Activated T-cell treated with anti-CD3 and anti-CD28 coated beads for 48 hours (primary cell): ENCODE data around the gene NUCB1.
"Not testable (repeated sequence)": the region's sequence is repeated elsewhere in the genome, so short reads cannot be mapped to it uniquely, and the experiment has no call there.

Experiments used
- DNase-seq: peaks from one replicate; pipeline ENCODE4 v3.0.0-alpha.2; 2020; ENCODE audit warnings: low read depth

Gene NUCB1

DNA sequence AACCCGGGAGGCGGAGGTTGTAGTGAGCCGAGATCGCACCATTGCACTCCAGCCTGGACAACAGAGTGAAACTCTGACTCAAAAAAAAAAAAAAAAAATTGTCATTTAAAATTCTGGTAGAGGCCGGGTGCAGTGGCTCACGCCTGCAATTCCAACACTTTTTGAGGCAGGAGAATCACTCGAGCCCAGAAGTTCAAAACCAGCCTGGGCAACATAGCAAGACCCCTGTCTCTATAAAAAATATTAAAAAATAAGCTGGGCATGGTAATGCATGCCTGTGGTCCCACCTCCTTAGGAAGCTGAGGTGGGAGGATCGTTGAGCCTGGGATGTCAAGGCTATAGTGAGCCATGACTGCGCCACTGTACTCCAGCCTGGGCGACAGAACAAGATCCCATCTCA lies 6.2 kb downstream of the NUCB1 start:
- no peak for DNase-seq

DNA sequence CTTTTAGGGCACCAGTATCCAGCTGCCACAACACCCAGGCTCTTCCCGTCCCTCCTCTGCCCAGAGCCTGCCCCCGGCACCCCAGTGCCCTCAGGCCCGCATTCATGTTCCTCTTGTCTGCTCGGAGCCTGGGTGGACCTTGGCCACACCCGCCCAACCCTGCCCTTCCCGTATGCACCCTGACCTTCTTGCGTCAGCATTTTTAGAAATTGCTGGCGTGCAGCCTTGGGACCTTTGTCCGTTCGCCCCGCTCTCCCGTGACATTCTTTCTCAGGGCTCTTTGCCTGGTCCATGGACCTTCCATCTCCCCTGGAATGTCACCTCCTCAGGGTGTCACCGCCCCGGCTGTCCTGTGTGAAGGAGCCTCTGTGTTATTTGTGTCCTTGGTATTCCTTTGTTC lies 7.6 kb downstream of the NUCB1 start:
- DNase-seq: no peak

DNA sequence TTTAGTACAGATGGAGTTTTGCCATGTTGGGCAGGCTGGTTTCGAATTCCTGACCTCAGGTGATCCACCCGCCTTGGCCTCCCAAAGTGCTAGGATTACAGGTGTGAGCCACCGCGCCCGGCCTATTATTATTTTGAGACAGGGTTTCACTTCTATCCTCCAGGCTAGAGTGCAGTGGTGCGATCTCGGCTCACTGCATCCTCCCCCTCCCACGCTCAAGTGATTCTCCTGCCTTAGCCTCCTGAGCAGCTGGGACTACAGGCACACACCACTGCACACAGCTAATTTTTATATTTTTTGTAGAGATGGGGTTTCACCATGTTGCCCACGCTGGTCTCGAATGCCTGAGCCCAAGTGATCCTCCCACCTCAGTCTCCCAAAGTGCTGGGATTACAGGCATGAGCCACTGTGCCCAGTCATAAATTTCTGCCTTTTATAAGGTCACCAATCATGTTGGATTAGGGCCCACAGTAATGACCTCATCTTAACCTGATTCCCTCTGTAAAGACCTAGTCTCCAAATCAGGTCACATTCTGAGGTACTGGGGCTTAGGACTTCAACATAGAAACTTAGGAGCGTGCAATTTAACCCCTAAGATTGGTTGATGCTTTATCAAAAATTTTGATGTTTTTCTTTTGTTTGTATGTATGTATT lies 9.4 kb downstream of the NUCB1 start:
- DNase-seq: not testable (repeated sequence)

DNA sequence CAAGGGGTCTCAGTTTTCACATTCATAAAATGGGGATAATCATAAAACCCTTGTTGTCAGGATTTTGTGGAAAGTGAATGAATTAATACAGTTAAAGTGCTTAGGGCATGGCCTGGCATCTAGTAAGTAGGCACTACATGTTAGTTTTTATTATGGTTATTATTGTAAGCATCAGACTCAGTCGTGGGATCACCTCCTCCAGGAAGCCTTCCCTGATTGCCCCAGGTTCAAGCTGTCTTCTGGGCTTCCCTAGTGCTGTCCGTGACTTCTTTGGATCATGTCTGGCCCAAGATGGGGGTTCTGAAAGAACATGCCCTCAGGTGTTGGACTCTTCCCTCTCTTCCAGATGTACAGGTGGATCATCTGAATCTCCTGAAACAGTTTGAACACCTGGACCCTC lies 10.7 kb downstream of the NUCB1 start:
- DNase-seq: no peak

DNA sequence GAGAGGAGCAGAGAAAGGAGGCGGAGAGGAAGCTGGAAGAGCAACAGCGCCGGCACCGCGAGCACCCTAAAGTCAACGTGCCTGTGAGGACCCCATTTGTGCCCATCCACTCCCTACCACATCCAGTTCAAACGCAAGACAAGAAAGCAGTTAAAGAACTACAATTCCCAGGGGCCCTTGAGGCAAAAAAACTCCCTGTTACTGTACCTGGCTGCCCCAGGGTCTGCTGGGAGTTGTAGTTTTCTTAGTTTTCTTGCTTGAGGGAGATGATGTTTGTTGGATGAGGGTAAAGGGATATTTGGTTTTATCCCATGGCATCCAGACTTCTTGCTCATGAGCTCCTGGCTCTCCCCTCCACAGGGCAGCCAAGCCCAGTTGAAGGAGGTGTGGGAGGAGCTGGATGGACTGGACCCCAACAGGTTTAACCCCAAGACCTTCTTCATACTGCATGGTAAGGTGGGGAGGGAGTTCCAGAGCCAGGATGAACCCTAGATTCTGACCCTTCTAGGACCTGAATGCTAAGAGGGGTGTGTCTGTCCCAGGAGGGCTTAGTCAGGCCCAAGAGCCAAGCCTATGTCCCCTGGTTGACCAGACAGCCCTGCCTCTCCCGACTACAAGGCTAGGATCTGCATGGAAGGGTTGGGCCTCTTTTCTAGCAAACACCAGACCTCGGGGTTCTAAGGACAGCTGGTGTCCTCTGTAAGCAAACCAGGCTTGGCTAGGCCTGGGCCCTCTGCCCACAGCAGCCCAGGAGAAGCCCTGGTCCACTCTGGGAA lies 13.2 kb downstream of the NUCB1 start:
- DNase-seq: no peak

DNA sequence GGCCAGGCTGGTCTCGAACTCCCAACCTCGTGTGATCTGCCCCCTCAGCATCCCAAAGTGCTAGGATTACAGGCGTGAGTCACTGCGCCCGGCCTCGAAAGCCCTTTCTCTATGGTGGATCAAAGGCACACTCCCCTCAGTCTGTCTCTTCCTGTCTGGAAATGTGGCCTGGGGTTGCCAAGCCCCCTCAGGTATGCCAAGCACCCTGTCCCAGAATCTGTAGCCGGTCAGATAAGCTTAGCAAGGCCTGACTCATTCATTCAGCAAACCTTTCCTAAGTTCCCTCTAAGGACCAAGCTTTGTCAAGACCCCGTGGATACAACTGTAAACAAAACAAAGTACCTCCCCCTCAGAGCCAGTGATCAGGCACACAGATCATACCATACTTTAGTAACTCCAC lies 14.1 kb downstream of the NUCB1 start:
- no peak for DNase-seq

DNA sequence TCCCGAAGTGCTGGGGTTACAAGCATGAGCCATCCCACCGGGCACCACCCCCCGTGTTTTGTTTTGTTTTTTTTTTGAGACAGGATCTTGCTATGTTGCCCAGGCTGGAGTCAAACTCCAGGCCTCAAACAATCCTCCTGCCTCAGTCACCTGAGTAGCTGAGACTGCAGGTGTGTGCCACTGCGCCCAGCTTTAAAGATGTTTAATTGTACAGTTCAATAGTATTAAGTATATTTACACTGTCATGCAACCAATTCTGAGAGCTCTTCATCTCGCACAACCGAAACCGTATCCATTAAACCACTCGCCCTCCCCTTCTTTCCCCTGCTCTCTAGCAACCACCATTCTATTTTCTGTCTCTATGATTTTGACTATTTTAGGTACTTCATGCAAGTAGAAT lies 15.6 kb downstream of the NUCB1 start:
- DNase-seq: no peak

DNA sequence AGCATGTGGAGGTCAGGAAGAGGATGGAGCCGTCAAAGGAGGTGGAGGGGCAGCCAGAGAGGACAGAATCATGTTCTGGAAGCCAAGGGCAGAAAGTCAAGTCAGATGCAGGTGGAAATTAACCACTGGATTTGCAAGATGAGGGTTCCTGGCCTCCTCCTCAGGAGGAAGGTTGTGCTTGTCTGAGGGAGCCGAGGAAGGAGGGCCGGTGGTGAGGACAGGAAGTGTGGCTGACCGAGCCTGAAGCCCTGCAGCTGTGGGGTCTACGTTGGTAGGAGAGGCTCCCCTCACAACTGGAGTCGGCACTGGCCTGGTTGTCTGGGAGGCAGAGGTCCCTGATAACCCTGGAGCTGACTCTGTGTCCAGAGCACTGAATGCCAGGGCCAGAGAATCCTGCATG lies 18.0 kb downstream of the NUCB1 start:
- DNase-seq: no peak

DNA sequence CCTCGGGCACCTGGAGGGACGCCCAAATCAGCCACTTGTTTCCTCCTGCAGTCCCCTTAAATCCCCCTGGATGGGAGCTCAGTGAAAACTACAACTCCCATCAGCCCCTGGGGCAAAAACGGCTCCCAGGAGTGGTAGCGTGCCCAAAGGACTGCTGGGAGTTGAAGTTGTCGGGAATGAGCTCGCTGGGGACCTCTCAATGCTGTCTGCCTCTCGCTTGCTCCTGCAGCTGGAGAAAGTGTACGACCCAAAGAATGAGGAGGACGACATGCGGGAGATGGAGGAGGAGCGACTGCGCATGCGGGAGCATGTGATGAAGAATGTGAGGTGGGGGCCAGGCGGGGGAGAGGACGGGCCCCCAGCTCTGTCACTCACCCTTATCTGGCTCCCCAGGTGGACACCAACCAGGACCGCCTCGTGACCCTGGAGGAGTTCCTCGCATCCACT lies 18.7 kb downstream of the NUCB1 start:
- no peak for DNase-seq

DNA sequence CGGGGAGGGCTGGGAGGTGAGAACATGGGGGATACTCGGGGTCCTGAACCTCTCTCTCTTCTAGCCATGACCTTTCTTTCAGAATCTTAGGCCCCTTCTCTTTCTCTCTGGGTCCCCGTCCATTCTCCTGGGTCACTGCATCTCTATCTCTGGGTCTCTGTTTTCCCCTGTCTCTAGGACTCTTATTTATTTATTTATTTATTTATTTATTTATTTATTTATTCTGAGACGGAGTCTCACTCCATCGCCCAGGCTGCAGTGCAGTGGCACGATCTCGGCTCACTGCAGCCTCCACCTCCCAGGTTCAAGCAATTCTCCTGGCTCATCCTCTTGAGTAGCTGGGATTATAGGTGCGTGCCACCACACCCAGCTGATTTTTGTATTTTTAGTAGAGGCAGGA lies 19.2 kb downstream of the NUCB1 start:
- DNase-seq: not testable (repeated sequence)

DNA sequence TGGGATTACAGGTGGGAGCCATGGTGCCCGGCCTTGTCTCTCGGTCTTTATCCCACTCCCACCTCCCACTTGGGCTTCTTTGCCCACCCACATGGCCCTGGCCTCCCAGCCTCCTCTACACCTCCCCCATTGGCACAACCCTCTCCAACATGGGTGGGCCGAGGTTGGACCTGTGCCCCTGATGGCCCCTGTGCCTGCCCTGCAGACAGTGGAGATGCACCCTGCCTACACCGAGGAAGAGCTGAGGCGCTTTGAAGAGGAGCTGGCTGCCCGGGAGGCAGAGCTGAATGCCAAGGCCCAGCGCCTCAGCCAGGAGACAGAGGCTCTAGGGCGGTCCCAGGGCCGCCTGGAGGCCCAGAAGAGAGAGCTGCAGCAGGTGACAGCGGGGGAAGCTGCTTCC lies 20.8 kb downstream of the NUCB1 start:
- DNase-seq: no peak

DNA sequence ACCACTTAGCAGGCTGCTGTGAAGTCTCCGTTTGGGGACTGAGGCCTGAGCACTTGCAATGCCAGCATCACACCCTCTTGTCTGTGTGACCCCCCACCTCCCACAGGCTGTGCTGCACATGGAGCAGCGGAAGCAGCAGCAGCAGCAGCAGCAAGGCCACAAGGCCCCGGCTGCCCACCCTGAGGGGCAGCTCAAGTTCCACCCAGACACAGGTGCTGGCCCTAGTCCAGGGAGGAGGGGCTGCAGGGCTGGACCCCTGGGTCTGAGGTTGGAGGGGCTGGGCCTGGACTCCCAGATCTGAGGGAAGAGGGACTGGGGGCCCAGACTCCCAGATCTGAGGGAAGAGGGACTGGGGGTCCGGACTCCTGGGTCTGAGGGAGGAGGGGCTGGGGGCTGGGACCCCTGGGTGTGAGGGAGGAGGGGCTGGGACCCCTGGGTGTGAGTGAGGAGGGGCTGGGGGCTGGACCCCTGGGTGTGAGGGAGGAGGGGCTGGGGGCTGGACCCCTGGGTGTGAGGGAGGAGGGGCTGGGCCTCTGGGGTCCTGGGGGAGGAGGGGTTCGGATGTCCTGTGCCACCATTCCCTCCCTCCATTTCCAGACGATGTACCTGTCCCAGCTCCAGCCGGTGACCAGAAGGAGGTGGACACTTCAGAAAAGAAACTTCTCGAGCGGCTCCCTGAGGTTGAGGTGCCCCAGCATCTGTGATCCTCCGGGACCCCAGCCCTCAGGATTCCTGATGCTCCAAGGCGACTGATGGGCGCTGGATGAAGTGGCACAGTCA lies 21.8 kb downstream of the NUCB1 start:
- DNase-seq: no peak

DNA sequence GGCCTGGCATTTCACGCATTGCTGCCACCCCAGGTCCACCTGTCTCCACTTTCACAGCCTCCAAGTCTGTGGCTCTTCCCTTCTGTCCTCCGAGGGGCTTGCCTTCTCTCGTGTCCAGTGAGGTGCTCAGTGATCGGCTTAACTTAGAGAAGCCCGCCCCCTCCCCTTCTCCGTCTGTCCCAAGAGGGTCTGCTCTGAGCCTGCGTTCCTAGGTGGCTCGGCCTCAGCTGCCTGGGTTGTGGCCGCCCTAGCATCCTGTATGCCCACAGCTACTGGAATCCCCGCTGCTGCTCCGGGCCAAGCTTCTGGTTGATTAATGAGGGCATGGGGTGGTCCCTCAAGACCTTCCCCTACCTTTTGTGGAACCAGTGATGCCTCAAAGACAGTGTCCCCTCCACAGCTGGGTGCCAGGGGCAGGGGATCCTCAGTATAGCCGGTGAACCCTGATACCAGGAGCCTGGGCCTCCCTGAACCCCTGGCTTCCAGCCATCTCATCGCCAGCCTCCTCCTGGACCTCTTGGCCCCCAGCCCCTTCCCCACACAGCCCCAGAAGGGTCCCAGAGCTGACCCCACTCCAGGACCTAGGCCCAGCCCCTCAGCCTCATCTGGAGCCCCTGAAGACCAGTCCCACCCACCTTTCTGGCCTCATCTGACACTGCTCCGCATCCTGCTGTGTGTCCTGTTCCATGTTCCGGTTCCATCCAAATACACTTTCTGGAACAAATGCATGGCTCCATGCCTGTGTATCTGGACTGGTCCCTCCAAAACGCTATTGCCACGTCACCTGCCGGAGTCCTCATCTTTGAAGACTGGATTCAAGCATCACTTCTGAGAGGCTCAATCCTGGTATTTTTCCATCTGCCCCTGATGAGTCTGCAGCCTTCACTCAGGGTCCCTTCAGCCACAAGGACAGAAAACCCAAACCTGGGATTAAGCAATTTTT lies 22.7 kb downstream of the NUCB1 start:
- no peak for DNase-seq

DNA sequence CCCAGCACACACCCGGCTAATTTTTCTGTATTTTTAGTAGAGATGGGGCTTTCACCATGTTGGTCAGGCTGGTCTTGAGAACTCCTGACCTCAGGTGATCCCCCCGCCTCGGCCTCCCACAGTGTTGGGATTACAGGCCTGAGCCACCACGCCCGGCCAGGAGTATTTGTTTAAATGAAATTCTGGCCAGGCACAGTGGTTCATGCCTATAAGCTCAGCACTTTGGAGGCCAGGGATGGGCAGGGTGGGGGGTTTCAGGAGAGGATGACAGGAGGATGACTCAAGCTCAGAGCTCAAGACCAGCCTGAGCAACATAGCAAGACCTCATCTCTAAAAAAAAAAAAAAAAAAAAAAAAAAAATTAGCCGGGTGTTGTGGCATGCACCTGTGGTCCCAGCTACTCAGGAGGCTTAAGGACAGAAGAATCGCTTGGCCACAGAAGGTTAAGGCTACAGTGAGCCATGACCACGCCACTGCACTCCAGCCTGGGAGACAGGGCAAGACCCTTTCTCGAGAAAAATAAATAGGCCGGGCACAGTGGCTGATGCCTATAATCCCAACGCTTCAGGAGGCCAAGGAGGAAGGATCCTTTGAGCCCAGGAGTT lies 25.2 kb downstream of the NUCB1 start:
- no peak for DNase-seq

DNA sequence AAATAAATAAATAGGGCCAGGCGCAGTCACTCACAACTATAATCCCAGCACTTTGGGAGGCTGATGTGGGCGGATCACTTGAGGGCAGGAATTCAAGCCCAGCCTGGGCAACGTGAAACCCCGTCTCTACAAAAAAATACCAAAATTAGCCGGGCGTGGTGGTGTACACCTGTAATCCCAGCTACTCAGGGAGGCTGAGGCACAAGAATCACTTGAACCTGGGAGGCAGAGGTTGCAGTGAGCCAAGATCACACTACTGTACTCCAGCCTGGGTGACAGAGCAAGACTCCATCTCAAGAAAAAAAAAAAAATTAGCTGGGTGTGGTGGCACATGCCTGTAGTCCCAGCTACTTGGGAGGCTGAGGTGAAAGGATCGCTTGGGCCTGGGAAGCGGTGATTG lies 25.8 kb downstream of the NUCB1 start:
- DNase-seq: not testable (repeated sequence)

DNA sequence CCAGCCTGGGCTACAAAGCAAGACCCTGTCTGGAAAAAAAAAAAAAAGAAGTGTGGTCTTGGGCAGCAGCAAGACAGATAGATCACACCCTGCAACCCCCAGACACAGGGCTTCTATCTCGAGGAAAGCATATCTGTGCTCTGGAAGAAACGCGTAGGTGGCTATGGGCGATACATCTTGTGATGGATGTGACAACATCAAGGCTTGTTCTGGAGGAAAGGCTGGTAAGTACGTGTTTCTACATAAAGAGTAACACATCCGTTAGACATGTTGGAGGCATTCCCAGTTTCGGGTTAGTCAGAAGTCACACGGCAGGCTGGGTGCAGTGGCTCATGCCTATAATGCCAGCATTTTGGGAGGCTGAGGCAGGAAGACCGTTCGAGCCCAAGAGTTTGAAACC lies 26.8 kb downstream of the NUCB1 start:
- DNase-seq: peak; percentile 7

DNA sequence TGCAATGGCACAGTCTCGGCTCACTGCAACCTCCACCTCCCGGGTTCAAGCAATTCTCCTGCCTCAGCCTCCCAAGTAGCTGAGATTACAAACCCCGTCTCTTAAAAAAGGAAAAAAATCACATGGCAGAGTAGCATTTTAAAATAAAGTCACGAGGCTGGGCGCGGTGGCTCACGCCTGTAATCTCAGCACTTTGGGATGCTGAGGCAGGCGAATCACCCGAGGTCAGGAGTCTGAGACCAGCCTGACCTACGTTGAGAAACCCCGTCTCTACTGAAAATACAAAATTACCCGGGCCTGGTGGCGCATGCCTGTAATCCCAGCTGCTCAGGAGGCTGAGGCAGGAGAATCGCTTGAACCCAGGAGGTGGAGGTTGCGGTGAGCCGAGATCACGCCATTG lies 27.6 kb downstream of the NUCB1 start:
- not testable (repeated sequence) for DNase-seq

DNA sequence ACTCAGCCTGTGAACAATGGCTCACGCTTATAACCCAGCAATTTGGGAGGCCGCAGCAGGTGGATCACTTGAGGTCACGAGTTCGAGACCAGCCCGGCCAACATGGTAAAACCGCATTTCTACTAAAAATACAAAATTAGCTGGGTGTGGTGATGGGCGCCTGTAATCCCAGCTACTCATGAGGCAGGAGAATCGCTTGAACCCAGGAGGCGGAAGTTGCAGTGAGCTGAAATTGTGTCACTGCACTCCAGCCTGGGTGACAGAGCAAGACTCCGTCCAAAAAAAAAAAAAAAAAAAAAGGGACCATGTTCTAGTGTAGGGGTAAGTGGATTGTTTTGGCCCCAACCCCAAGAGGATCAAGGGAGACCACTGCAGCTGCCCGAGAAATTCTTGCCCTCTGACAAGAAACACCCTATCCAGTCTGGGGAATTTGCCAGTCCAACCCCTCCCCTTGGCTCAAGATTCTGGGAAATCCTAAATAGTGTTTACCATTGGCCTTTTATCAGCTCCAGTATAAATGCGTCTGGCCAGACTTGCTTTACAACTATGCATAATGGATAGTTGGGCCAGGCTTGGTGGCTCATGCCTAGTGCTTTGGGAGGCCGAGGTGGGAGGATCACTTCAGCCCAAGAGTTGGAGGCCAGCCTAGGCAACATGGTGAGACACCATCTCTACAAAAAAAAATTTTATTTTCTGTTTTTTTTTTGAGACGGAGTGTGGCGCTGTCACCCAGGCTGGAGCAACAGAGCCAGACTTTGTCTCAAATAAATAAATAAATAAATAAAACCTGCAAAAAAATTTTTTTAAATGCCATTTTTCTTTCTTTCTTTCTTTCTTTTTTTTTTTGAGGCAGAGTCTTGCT lies 28.3 kb downstream of the NUCB1 start:
- DNase-seq: no peak

DNA sequence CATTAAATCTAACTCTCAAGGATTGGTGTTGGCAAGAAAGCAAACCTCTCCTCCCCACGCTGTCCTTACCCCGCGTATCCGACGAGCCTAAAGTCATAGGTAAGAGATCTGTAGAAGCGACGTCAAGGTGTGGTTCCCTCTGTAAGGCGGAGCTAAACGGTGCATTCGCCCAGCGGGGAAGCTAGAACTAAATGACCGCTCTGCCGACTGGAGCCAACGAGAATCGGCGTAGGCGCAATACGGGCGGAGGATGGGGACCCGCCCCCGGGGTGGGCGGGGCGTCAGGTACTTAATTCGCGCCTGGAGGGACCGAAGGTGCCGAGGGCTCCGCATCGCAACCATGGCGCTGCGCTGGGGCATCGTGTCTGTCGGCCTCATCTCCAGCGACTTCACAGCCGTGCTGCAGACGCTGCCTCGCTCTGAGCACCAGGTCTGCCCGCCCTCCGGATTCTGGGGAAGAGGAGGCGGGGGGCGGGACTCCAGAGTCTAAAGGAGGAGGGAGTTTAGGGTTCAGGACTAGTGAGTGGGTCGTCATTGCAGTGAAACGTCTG lies 33.3 kb downstream of the NUCB1 start, which contains the start of gene DHDH:
TSS of gene DHDH (plus strand) at position 318 of the 551 bp plus-strand sequence. CDS start at position 341, 23 bp downstream.
- DNase-seq: peak; percentile 67

DNA sequence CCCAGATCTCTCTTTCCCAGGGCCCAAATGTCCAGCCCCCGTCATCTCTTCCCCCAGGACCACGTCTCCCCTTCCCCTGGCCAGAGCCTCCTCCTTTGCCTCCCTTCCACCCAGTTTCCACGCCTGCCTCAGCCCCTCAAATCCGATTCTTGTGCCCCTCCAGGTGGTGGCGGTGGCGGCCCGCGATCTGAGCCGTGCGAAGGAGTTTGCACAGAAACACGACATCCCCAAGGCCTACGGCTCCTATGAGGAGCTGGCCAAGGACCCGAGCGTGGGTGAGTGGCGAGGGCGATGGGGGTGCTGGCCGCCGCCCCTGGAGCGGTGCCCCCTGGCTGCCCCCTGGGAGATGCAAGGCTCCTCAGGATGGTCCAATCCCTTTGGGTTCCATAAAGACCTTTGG lies 34.7 kb downstream of the NUCB1 start:
- DNase-seq: no peak
